SK-N-SH (cell line): ENCODE data around the gene ZDHHC15. TPM values are rescaled to one million over a fixed set of nuclear protein-coding genes. Genes with fewer than 3 reads are reported as not detected.

Experiments used
- CTCF ChIA-PET: fragments of 300-600, 350-600 bp; formaldehyde crosslinking; extraction: SDS; loops from one replicate; lab custom pipeline; 2021; lab: Yijun Ruan, JAX
- POLR2A ChIA-PET: fragments of 350-600 bp; sonication (Branson Sonifier 250); formaldehyde crosslinking; extraction: SDS; loops from one replicate; lab custom pipeline; 2020; ENCODE audit warnings: antibody characterized with exemption, inconsistent platforms; lab: Yijun Ruan, JAX
- DNase-seq: peaks from one replicate; pipeline ENCODE4 v3.0.0; 2012
- H2AFZ ChIP-seq: fragments of 200-600 bp; sonication (generic); 2 replicates; pipeline ENCODE4 v1.8.1; 2016; ENCODE audit warnings: antibody characterized with exemption, mild to moderate bottlenecking, low read depth
- H3F3A ChIP-seq: fragments of 200-600 bp; sonication (generic); replicated peaks from 2 replicates; pipeline ENCODE3; 2016; ENCODE audit warnings: antibody characterized with exemption, mild to moderate bottlenecking; ENCODE audit not compliant: insufficient read depth
- H3K27ac ChIP-seq, 2 experiments: fragments of 200-500 bp in 1 of 2; fragments of 200-600 bp in 1 of 2; sonication (Bioruptor generic) in 1 of 2; sonication (generic), shearing (Covaris generic) in 1 of 2; 2 replicates each; pipeline versions ENCODE4 v1.5.1 to v1.6.1; 2014 to 2016; ENCODE audit warnings: low read depth in 2 of 2, inconsistent platforms in 1 of 2, low read length in 1 of 2, mild to moderate bottlenecking in 1 of 2, mixed read lengths in 1 of 2
- H3K27me3 ChIP-seq: fragments of 200-600 bp; sonication (generic), shearing (Covaris generic); 2 replicates; pipeline ENCODE4 v1.6.1; 2016; ENCODE audit warnings: mixed run types; ENCODE audit not compliant: insufficient read depth
- H3K36me3 ChIP-seq, 2 experiments: fragments of 200-500 bp in 1 of 2; fragments of 200-600 bp in 1 of 2; sonication (Bioruptor generic) in 1 of 2; sonication (generic) in 1 of 2; replicated peaks in 1 of 2; 2 replicates each; pipeline versions ENCODE3 to v1.5.1; 2014 to 2016; ENCODE audit warnings: low read length in 1 of 2, mild to moderate bottlenecking in 1 of 2; ENCODE audit not compliant: insufficient read depth in 2 of 2, control insufficient read depth in 1 of 2
- H3K4me1 ChIP-seq, 2 experiments: fragments of 200-500 bp in 1 of 2; fragments of 200-600 bp in 1 of 2; sonication (Bioruptor generic) in 1 of 2; sonication (generic), shearing (Covaris generic) in 1 of 2; 2 replicates each; pipeline versions ENCODE4 v1.5.1 to v1.6.1; 2014 to 2016; ENCODE audit warnings: low read depth in 1 of 2, low read length in 1 of 2, mixed run types in 1 of 2; ENCODE audit not compliant: insufficient read depth in 2 of 2, control insufficient read depth in 1 of 2
- H3K4me2 ChIP-seq: fragments of 200-600 bp; sonication (generic), shearing (Covaris generic); 2 replicates; pipeline ENCODE4 v1.6.1; 2017; ENCODE audit warnings: mixed run types
- H3K4me3 ChIP-seq, 2 experiments: fragments of 200-500 bp in 1 of 2; fragments of 200-600 bp in 1 of 2; sonication (Bioruptor generic) in 1 of 2; sonication (generic), shearing (Covaris generic) in 1 of 2; 2 replicates each; pipeline versions ENCODE4 v1.5.1 to v1.8.1; 2014 to 2016; ENCODE audit warnings: low read depth in 2 of 2, inconsistent platforms in 1 of 2, low read length in 1 of 2, mild to moderate bottlenecking in 1 of 2, mixed read lengths in 1 of 2, moderate library complexity in 1 of 2
- H3K79me2 ChIP-seq: fragments of 200-600 bp; sonication (generic); 2 replicates; pipeline ENCODE4 v1.8.1; 2017; ENCODE audit warnings: mild to moderate bottlenecking; ENCODE audit not compliant: insufficient read depth
- H3K9ac ChIP-seq: fragments of 200-600 bp; sonication (generic); 2 replicates; pipeline ENCODE4 v1.6.1; 2017; ENCODE audit warnings: mixed run types
- H3K9me2 ChIP-seq: fragments of 200-600 bp; sonication (generic); 2 replicates; pipeline ENCODE4 v1.6.1; 2017; ENCODE audit warnings: mixed run types
- H3K9me3 ChIP-seq: fragments of 200-600 bp; sonication (generic); 2 replicates; pipeline ENCODE4 v1.6.1; 2017; ENCODE audit warnings: mixed run types, mild to moderate bottlenecking, moderate library complexity
- H4K20me1 ChIP-seq: fragments of 200-600 bp; sonication (generic); 2 replicates; pipeline ENCODE4 v1.6.1; 2017; ENCODE audit warnings: mild to moderate bottlenecking, mixed run types; ENCODE audit not compliant: insufficient read depth
- MEF2A ChIP-seq: IDR thresholded peaks from 2 replicates; pipeline ENCODE4 v1.4.0; 2012; ENCODE audit warnings: low read depth, borderline replicate concordance
- MXI1 ChIP-seq: IDR thresholded peaks from 2 replicates; pipeline ENCODE4 v1.6.1; 2012; ENCODE audit warnings: mild to moderate bottlenecking, low read depth, low read length, improper control_type of control experiment
- NFIC ChIP-seq: IDR thresholded peaks from 2 replicates; pipeline ENCODE4 v1.4.0; 2012; ENCODE audit warnings: borderline replicate concordance
- RAD21 ChIP-seq: IDR thresholded peaks from 2 replicates; pipeline ENCODE4 v1.6.1; 2012; ENCODE audit warnings: mild to moderate bottlenecking, low read length
- REST ChIP-seq: IDR thresholded peaks from 2 replicates; pipeline ENCODE4 v1.6.1; 2012; ENCODE audit warnings: mild to moderate bottlenecking, low read depth, low read length, moderate library complexity
- RFX5 ChIP-seq: IDR thresholded peaks from 2 replicates; pipeline ENCODE4 v1.6.1; 2012; ENCODE audit warnings: mild to moderate bottlenecking, improper control_type of control experiment, low read length
- SMC3 ChIP-seq: IDR thresholded peaks from 2 replicates; pipeline ENCODE4 v1.6.1; 2012; ENCODE audit warnings: low read depth, low read length, improper control_type of control experiment
- YY1 ChIP-seq: IDR thresholded peaks from 2 replicates; pipeline ENCODE4 v1.4.0; 2012; ENCODE audit warnings: low read depth, mild to moderate bottlenecking
- ZBTB33 ChIP-seq: IDR thresholded peaks from 2 replicates; pipeline ENCODE4 v1.4.0; 2012; ENCODE audit warnings: low read depth, borderline replicate concordance
- WGBS: methylation state at CpG from one replicate; pipeline ENCODE4 v1.1.6; 2017; ENCODE audit warnings: low lambda C conversion rate; 5-methylcytosine and 5-hydroxymethylcytosine counted together
- polyA plus RNA-seq, 3 experiments: library from polyadenylated mRNA; depleted of rRNA; stranded (reverse); fragments of >200 nt; gene quantifications; 2 replicates each; pipeline ENCODE4 v1.2.3, GENCODE V29; 2012
- TF ChIP-seq, protein P1 (sequence below): fragments of 150-350 bp; IDR thresholded peaks from 2 replicates; pipeline ENCODE4 v1.6.1; 2016; ENCODE audit warnings: mild to moderate bottlenecking, low read depth, low read length

ZDHHC15 gene
- polyA plus RNA-seq, 1 of the 3 experiments (the other 2 are of a cell fraction): 0.02 TPM

- no peaks in the 10 kb centered on the region for H3K36me3 ChIP-seq
- no peaks in the 10 kb centered on the region for H3K27me3 ChIP-seq
- TF ChIP-seq YY1: no peak
- TF ChIP-seq, protein P1, sequence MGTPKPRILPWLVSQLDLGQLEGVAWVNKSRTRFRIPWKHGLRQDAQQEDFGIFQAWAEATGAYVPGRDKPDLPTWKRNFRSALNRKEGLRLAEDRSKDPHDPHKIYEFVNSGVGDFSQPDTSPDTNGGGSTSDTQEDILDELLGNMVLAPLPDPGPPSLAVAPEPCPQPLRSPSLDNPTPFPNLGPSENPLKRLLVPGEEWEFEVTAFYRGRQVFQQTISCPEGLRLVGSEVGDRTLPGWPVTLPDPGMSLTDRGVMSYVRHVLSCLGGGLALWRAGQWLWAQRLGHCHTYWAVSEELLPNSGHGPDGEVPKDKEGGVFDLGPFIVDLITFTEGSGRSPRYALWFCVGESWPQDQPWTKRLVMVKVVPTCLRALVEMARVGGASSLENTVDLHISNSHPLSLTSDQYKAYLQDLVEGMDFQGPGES: no peak
- TF ChIP-seq REST: no peak
- TF ChIP-seq MXI1: no peak
- TF ChIP-seq SMC3: no peak
- TF ChIP-seq ZBTB33: no peak
- no peak for TF ChIP-seq RAD21
- no peak for TF ChIP-seq MEF2A
- TF ChIP-seq RFX5: no peak
- no peak for TF ChIP-seq NFIC
- TF ChIP-seq, all 33 proteins: peak for 0
- DNase-seq: no peak
- Histone ChIP-seq H3K9me3 (0 out of 2 replicates have a peak, but pooled peaks cover 4% of the 10 kb centered on the region), H3K4me1 (no peaks in the 10 kb centered on the region), H3K4me3 (no peak overlapping the region), H3K9me2 (no peaks in the 10 kb centered on the region), H2AFZ (no peak overlapping the region), H3K79me2 (no peaks in the 10 kb centered on the region), H4K20me1 (no peaks in the 10 kb centered on the region), H3F3A (no peaks in the 10 kb centered on the region), H3K4me2 (no peak overlapping the region), H3K9ac (no peak overlapping the region), H3K27ac (no peak overlapping the region)
- ChIA-PET CTCF (no interaction called here), POLR2A (no interaction called here)
- 41% methylated on average over 2 of the region's 2 CpGs for WGBS
Measured at GRCh38 chrX:75366861-75367260, 156.0 kb downstream of the ZDHHC15 start.
